ENCODE measurements around the gene SPRR2B. TPM values are rescaled to one million over a fixed set of nuclear protein-coding genes. Genes with fewer than 3 reads are reported as not detected.

The SPRR2B gene
- total and polyA plus RNA-seq, 3 experiments from 2014 or later = not detected

GRCh38 chr1:153095764-153096163, 24.4 kb upstream of the SPRR2B start:
- H3K4me1 Mint-ChIP-seq = no peaks in the 10 kb centered on the region
- Histone ChIP-seq H3K4me3 (ENCODE audit: low read length) (no peak overlapping the region), H3K36me3 (ENCODE audit: insufficient read depth, low read length) (no peaks in the 10 kb centered on the region), H3K4me1 (ENCODE audit: insufficient read depth, low read length) (no peaks in the 10 kb centered on the region), H3K9me3 (ENCODE audit: low read length) (no peaks in the 10 kb centered on the region), H3K27me3 (ENCODE audit: insufficient read depth, low read length, poor library complexity, severe bottlenecking) (peaks cover 5% of the 10 kb centered on the region), H3K27ac (ENCODE audit: low read depth, low read length) (no peak overlapping the region)
- no peak overlapping the region for H3K4me3 Mint-ChIP-seq
- peaks cover 3 to 25% of the 10 kb centered on the region in 2 donors for H3K27me3 Mint-ChIP-seq
- no peak overlapping the region for H3K27ac Mint-ChIP-seq
- CTCF ChIA-PET = no interaction called here
- no peak for DNase-seq
- no peaks in the 10 kb centered on the region for H3K9me3 Mint-ChIP-seq
- POLR2A ChIA-PET = no interaction called here
- no peaks in the 10 kb centered on the region for H3K36me3 Mint-ChIP-seq

- peaks cover 3 to 24% of the 10 kb centered on the region in 2 donors for H3K27me3 Mint-ChIP-seq
- no peaks in the 10 kb centered on the region for H3K36me3 ChIP-seq (ENCODE audit: insufficient read depth, low read length)
- DNase-seq = no peak
- no peak within 1 kb of the TSS for H3K27ac ChIP-seq (ENCODE audit: low read depth, low read length)
- H3K4me1 Mint-ChIP-seq = no peaks in the 10 kb centered on the region
- H3K9me3 Mint-ChIP-seq = no peaks in the 10 kb centered on the region
- no peak within 1 kb of the TSS for H3K4me3 ChIP-seq (ENCODE audit: low read length)
- no peaks in the 10 kb centered on the region for H3K36me3 Mint-ChIP-seq
- ChIA-PET POLR2A (no interaction called here), CTCF (no interaction called here)
- H3K27me3 ChIP-seq (ENCODE audit: insufficient read depth, low read length, poor library complexity, severe bottlenecking) = peaks cover 5% of the 10 kb centered on the region
- H3K27ac Mint-ChIP-seq = no peak within 1 kb of the TSS
- H3K9me3 ChIP-seq (ENCODE audit: low read length) = no peaks in the 10 kb centered on the region
- no peaks in the 10 kb centered on the region for H3K4me1 ChIP-seq (ENCODE audit: insufficient read depth, low read length)
- H3K4me3 Mint-ChIP-seq = no peak within 1 kb of the TSS
These were observed 23.0 kb upstream of the SPRR2B start, which contains the start of gene SPRR2E for GRCh38 chr1:153094426-153094825. Gene SPRR2E (minus strand): TSS chr1:153094526. CDS start chr1:153093751, 775 bp downstream.

- Mint-ChIP-seq H3K36me3 (no peaks in the 10 kb centered on the region), H3K27ac (no peak overlapping the region), H3K4me1 (no peaks in the 10 kb centered on the region), H3K4me3 (no peak overlapping the region), H3K27me3 (peaks cover 10 to 25% of the 10 kb centered on the region in 2 donors), H3K9me3 (peaks cover 0 to 5% (median 0%) of the 10 kb centered on the region in 5 donors)
- Histone ChIP-seq H3K9me3 (ENCODE audit: low read length) (no peaks in the 10 kb centered on the region), H3K4me3 (ENCODE audit: low read length) (no peak overlapping the region), H3K27me3 (ENCODE audit: insufficient read depth, low read length, poor library complexity, severe bottlenecking) (no peaks in the 10 kb centered on the region), H3K4me1 (ENCODE audit: insufficient read depth, low read length) (no peaks in the 10 kb centered on the region), H3K27ac (ENCODE audit: low read depth, low read length) (no peak overlapping the region), H3K36me3 (ENCODE audit: insufficient read depth, low read length) (no peaks in the 10 kb centered on the region)
- ChIA-PET CTCF (no interaction called here), POLR2A (no interaction called here)
- no peak for DNase-seq
These were observed 16.2 kb upstream of the SPRR2B start for GRCh38 chr1:153087652-153088051.

- Histone ChIP-seq H3K9me3 (ENCODE audit: low read length) (no peaks in the 10 kb centered on the region), H3K4me3 (ENCODE audit: low read length) (no peak overlapping the region), H3K36me3 (ENCODE audit: insufficient read depth, low read length) (no peaks in the 10 kb centered on the region), H3K4me1 (ENCODE audit: insufficient read depth, low read length) (no peaks in the 10 kb centered on the region), H3K27ac (ENCODE audit: low read depth, low read length) (no peak overlapping the region), H3K27me3 (ENCODE audit: insufficient read depth, low read length, poor library complexity, severe bottlenecking) (no peaks in the 10 kb centered on the region)
- Mint-ChIP-seq H3K27ac (no peak overlapping the region), H3K4me1 (no peaks in the 10 kb centered on the region), H3K36me3 (no peaks in the 10 kb centered on the region), H3K9me3 (peaks cover 0 to 15% (median 6%) of the 10 kb centered on the region in 5 donors), H3K4me3 (no peak overlapping the region), H3K27me3 (peaks cover 10 to 32% of the 10 kb centered on the region in 2 donors)
- no peak for DNase-seq
- POLR2A ChIA-PET = no interaction called here
- CTCF ChIA-PET = no interaction called here
These were observed 10.3 kb upstream of the SPRR2B start for GRCh38 chr1:153081736-153082135.

GRCh38 chr1:153072806-153073726, 1.7 kb upstream of the SPRR2B start:
- no peaks in the 10 kb centered on the region for H3K4me1 ChIP-seq (ENCODE audit: insufficient read depth, low read length)
- H3K27me3 ChIP-seq (ENCODE audit: insufficient read depth, low read length, poor library complexity, severe bottlenecking) = no peaks in the 10 kb centered on the region
- no peak overlapping the region for H3K27ac ChIP-seq (ENCODE audit: low read depth, low read length)
- Mint-ChIP-seq H3K9me3 (peaks cover 0 to 3% (median 0%) of the 10 kb centered on the region in 5 donors), H3K36me3 (no peaks in the 10 kb centered on the region), H3K4me1 (no peaks in the 10 kb centered on the region), H3K4me3 (no peak overlapping the region), H3K27me3 (peaks cover 7% of the 10 kb centered on the region in 2 donors), H3K27ac (no peak overlapping the region)
- H3K9me3 ChIP-seq (ENCODE audit: low read length) = no peaks in the 10 kb centered on the region
- CTCF ChIA-PET = no interaction called here
- H3K4me3 ChIP-seq (ENCODE audit: low read length) = no peak overlapping the region
- POLR2A ChIA-PET = no interaction called here
- H3K36me3 ChIP-seq (ENCODE audit: insufficient read depth, low read length) = no peaks in the 10 kb centered on the region
- DNase-seq = no peak

GRCh38 chr1:153070243-153070642, 1.2 kb downstream of the SPRR2B start:
- no peaks in the 10 kb centered on the region for H3K4me1 ChIP-seq (ENCODE audit: insufficient read depth, low read length)
- Mint-ChIP-seq H3K27ac (peak overlapping the region in 1 of 8 donors; percentile 29), H3K27me3 (peaks cover 14% of the 10 kb centered on the region in 2 donors), H3K4me1 (no peaks in the 10 kb centered on the region), H3K36me3 (no peaks in the 10 kb centered on the region), H3K4me3 (no peak overlapping the region), H3K9me3 (no peaks in the 10 kb centered on the region)
- ChIA-PET CTCF (no interaction called here), POLR2A (no interaction called here)
- no peak for DNase-seq
- H3K36me3 ChIP-seq (ENCODE audit: insufficient read depth, low read length) = no peaks in the 10 kb centered on the region
- no peaks in the 10 kb centered on the region for H3K9me3 ChIP-seq (ENCODE audit: low read length)
- no peaks in the 10 kb centered on the region for H3K27me3 ChIP-seq (ENCODE audit: insufficient read depth, low read length, poor library complexity, severe bottlenecking)
- no peak overlapping the region for H3K4me3 ChIP-seq (ENCODE audit: low read length)
- no peak overlapping the region for H3K27ac ChIP-seq (ENCODE audit: low read depth, low read length)

- Histone ChIP-seq H3K27ac (ENCODE audit: low read depth, low read length) (no peak overlapping the region), H3K4me3 (ENCODE audit: low read length) (no peak overlapping the region), H3K9me3 (ENCODE audit: low read length) (no peaks in the 10 kb centered on the region), H3K27me3 (ENCODE audit: insufficient read depth, low read length, poor library complexity, severe bottlenecking) (no peaks in the 10 kb centered on the region), H3K36me3 (ENCODE audit: insufficient read depth, low read length) (no peaks in the 10 kb centered on the region), H3K4me1 (ENCODE audit: insufficient read depth, low read length) (no peaks in the 10 kb centered on the region)
- Mint-ChIP-seq H3K4me3 (no peak overlapping the region), H3K4me1 (no peaks in the 10 kb centered on the region), H3K36me3 (no peaks in the 10 kb centered on the region), H3K27me3 (peaks cover 5 to 41% of the 10 kb centered on the region in 2 donors), H3K9me3 (peaks cover 0 to 5% (median 0%) of the 10 kb centered on the region in 5 donors), H3K27ac (no peak overlapping the region)
- CTCF ChIA-PET = no interaction called here
- DNase-seq = no peak
- POLR2A ChIA-PET = no interaction called here
These were observed 12.3 kb downstream of the SPRR2B start for GRCh38 chr1:153058826-153059784.

- no peaks in the 10 kb centered on the region for H3K36me3 ChIP-seq (ENCODE audit: insufficient read depth, low read length)
- no peaks in the 10 kb centered on the region for H3K9me3 ChIP-seq (ENCODE audit: low read length)
- DNase-seq = no peak
- no peak overlapping the region for H3K4me3 ChIP-seq (ENCODE audit: low read length)
- H3K27ac ChIP-seq (ENCODE audit: low read depth, low read length) = no peak overlapping the region
- no peak overlapping the region for H3K4me3 Mint-ChIP-seq
- no peaks in the 10 kb centered on the region for H3K4me1 ChIP-seq (ENCODE audit: insufficient read depth, low read length)
- H3K27me3 ChIP-seq (ENCODE audit: insufficient read depth, low read length, poor library complexity, severe bottlenecking) = no peaks in the 10 kb centered on the region
- POLR2A ChIA-PET = no interaction called here
- H3K4me1 Mint-ChIP-seq = no peaks in the 10 kb centered on the region
- CTCF ChIA-PET = no interaction called here
- H3K27ac Mint-ChIP-seq = no peak overlapping the region
- H3K9me3 Mint-ChIP-seq = peaks cover 0 to 5% (median 0%) of the 10 kb centered on the region in 5 donors
- peaks cover 6 to 44% of the 10 kb centered on the region in 2 donors for H3K27me3 Mint-ChIP-seq
- H3K36me3 Mint-ChIP-seq = no peaks in the 10 kb centered on the region
These were observed 13.3 kb downstream of the SPRR2B start for GRCh38 chr1:153058154-153058553.
